Colonic mucosa (tissue), 4 donors: ENCODE results near the gene ASTL. TPM values are rescaled to one million over a fixed set of nuclear protein-coding genes. Genes with fewer than 3 reads are reported as not detected.

Experiments
- DNase-seq: peaks from one replicate; pipeline ENCODE4 v3.0.0-alpha.2; 2020
- H3K27ac ChIP-seq: fragments of 200-600 bp; one replicate; pipeline ENCODE4 v1.8.0; 2021
- H3K27me3 ChIP-seq: fragments of 200-600 bp; one replicate; pipeline ENCODE4 v1.8.0; 2021
- H3K36me3 ChIP-seq: fragments of 200-600 bp; one replicate; pipeline ENCODE4 v1.8.0; 2021
- H3K4me1 ChIP-seq: fragments of 200-600 bp; one replicate; pipeline ENCODE4 v1.8.0; 2021; ENCODE audit warnings: mild to moderate bottlenecking
- H3K4me3 ChIP-seq: fragments of 200-600 bp; one replicate; pipeline ENCODE4 v1.8.0; 2021
- H3K9ac ChIP-seq, 2 donors: one replicate each; pipeline ENCODE4 v1.7.0; 2013; ENCODE audit warnings: control low read depth in 2 of 2, low read depth in 2 of 2, low read length in 2 of 2
- H3K9me3 ChIP-seq: fragments of 200-600 bp; one replicate; pipeline ENCODE4 v1.8.0; 2021
- intact Hi-C: fragments of 100-400 bp; cut with DNase I; formaldehyde crosslinking; loops from one replicate; pipeline ENCODE4 v1.14.1; 2022
- total RNA-seq, 2 donors: library from RNA; stranded (reverse); fragmentation: NEBNext Ultra II Directional in 1 of 2; extraction: Animal tissue kit (Norgen Biotek cat#: 25700) in 1 of 2; gene quantifications; one replicate each; pipeline ENCODE4 v1.2.1, GENCODE V29; 2021
- TF ChIP-seq, protein P1 (sequence below): fragments of 200-600 bp; IDR thresholded peaks from one replicate; pipeline ENCODE4 v1.8.0; 2022; ENCODE audit warnings: antibody characterized with exemption, mild to moderate bottlenecking
- donor health status: healthy.
- donor health status: DM: no; HTN: no; CAD: no.
- donor health status: DM: no; HTN: no; CAD: no.

ASTL gene
- total RNA-seq, 2 donors from 2014 or later, result 0.82 TPM; not detected in 1

DNA sequence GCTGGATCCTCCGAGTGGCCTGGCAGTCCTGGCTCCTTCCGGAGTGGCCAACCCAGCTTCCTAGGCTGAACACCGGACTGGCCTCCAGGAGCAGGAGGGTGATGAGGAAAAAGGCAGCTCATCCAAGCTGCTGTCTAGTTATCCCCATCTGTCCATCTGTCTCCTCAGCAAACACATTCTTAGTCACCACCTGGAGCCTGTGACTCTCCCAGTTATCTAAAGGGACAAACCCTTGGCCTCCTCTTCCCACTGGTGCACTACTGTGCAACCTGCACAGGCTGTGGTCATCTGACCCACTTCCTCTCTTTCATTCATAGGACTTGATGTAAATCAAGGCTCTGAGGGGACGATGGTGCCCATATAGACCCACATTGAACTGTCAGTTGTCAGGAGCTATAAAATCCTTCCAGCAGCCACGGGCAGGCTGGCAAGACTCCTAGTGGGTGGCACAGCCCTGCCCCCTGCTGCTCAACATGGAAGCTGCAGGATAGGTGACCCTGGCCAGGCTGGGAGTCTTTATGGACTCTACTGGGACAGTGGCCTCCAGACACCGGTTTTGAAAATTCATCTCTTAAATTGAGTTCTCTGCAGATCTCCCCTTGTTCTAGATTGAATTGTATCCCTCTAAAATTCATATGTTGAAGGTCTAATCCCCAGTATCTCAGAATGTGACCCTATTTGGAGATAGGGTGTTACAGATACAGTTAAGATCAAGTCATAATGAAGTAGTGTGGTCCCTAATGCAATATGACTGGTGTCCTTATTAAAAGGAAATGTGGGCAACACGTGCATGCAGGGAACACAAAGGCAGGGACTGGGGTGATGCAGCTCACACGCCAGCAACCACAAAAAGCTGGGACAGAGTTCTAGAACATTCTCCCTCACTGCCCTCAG is 36.2 kb upstream of the ASTL start:
- Histone ChIP-seq H3K4me1 (no peaks in the 10 kb centered on the region), H3K9ac (no peak overlapping the region), H3K9me3 (no peaks in the 10 kb centered on the region), H3K36me3 (no peaks in the 10 kb centered on the region), H3K4me3 (no peak overlapping the region), H3K27me3 (no peaks in the 10 kb centered on the region), H3K27ac (no peak overlapping the region)
- TF ChIP-seq, protein P1, sequence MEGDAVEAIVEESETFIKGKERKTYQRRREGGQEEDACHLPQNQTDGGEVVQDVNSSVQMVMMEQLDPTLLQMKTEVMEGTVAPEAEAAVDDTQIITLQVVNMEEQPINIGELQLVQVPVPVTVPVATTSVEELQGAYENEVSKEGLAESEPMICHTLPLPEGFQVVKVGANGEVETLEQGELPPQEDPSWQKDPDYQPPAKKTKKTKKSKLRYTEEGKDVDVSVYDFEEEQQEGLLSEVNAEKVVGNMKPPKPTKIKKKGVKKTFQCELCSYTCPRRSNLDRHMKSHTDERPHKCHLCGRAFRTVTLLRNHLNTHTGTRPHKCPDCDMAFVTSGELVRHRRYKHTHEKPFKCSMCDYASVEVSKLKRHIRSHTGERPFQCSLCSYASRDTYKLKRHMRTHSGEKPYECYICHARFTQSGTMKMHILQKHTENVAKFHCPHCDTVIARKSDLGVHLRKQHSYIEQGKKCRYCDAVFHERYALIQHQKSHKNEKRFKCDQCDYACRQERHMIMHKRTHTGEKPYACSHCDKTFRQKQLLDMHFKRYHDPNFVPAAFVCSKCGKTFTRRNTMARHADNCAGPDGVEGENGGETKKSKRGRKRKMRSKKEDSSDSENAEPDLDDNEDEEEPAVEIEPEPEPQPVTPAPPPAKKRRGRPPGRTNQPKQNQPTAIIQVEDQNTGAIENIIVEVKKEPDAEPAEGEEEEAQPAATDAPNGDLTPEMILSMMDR, result peak; percentile 95
- peak; percentile 86 for DNase-seq
- intact Hi-C loops, result loop anchor here (10.0 kb wide), 1 partner anchor 170 kb away; no protein-coding TSS in a partner anchor

DNA sequence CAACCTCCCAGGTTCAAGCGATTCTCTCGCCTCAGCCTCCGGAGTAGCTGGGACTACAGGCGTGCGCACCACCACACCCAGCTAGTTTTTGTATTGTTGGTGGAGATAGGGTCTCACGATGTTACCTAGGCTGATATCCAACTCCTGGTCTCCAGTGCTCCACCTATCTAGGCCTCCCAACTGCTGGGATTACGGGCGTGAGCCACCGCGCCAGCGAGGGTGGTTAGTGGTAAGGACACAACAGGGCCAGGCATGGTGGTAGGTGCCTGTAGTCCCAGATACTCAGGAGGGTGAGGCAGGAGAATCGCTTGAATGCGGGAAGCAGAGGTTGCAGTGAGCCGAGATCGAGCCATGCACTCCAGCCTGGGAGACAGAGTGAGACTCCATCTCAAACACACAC is 33.5 kb upstream of the ASTL start:
- intact Hi-C loops, result loop anchor here (10.0 kb wide), 1 partner anchor 167 kb away; no protein-coding TSS in a partner anchor
- no peaks in the 10 kb centered on the region for H3K36me3 ChIP-seq
- TF ChIP-seq, protein P1, result no peak
- no peak overlapping the region for H3K4me3 ChIP-seq
- H3K4me1 ChIP-seq, result no peaks in the 10 kb centered on the region
- H3K9me3 ChIP-seq, result no peaks in the 10 kb centered on the region
- no peak overlapping the region for H3K27ac ChIP-seq
- no peak for DNase-seq
- no peaks in the 10 kb centered on the region for H3K27me3 ChIP-seq
- no peak overlapping the region for H3K9ac ChIP-seq

DNA sequence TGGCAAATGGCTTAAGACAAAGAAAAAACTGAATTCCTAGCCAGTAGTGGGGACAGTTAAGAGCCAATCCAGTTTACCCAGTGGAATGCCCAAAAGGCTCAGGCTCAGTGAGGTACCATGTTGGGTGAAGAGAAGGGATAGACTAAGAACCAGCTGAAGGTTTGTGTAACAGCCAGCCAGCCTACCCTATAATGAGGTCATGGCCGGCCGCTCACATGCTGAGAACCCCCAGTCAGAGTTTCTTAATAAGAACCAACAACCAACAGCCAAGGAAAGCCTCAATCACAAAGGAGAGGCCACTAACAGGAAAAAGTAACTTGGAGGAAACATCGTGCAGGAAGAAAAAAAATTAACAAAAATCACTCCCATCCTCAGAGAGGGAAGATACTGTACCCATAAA is 32.3 kb upstream of the ASTL start:
- intact Hi-C loops, result loop anchor here (10.0 kb wide), 1 partner anchor 166 kb away; no protein-coding TSS in a partner anchor
- Histone ChIP-seq H3K36me3 (no peaks in the 10 kb centered on the region), H3K9me3 (no peaks in the 10 kb centered on the region), H3K27ac (no peak overlapping the region), H3K4me3 (no peak overlapping the region), H3K9ac (no peak overlapping the region), H3K4me1 (no peaks in the 10 kb centered on the region), H3K27me3 (no peaks in the 10 kb centered on the region)
- TF ChIP-seq, protein P1, result no peak
- no peak for DNase-seq

DNA sequence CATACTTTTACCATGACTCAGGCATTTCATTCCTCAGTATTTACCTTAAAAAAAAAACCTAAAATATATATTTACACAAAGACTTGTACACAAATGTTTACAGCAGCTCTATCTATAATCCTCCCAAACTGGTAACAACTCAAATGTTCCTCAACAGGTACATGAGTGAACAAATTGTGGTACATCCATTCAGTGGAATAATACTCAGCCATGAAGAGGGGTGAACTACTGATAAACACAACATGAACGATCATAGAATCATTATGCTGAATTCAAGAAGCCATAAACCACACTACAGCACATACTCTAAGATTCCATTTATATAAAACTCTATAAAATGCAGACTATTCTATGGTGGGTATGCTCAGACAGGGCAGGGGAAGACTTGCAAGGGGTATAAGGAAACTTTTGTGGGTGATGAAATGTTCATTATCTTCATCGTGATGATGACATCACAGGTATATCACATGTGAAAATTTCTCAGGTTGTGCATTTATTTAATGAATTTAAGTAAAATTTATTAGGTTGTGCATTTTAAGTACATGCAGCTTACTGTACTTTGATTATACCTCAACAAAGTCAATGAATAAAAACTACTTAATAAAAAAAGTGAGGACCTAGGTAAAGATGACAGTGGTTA is 31.7 kb upstream of the ASTL start:
- DNase-seq, result no peak
- H3K9ac ChIP-seq, result no peak overlapping the region
- TF ChIP-seq, protein P1, result no peak
- H3K36me3 ChIP-seq, result no peaks in the 10 kb centered on the region
- no peaks in the 10 kb centered on the region for H3K27me3 ChIP-seq
- H3K27ac ChIP-seq, result no peak overlapping the region
- H3K9me3 ChIP-seq, result no peaks in the 10 kb centered on the region
- intact Hi-C loops, result loop anchor here (10.0 kb wide), 1 partner anchor 165 kb away; no protein-coding TSS in a partner anchor
- no peaks in the 10 kb centered on the region for H3K4me1 ChIP-seq
- no peak overlapping the region for H3K4me3 ChIP-seq

DNA sequence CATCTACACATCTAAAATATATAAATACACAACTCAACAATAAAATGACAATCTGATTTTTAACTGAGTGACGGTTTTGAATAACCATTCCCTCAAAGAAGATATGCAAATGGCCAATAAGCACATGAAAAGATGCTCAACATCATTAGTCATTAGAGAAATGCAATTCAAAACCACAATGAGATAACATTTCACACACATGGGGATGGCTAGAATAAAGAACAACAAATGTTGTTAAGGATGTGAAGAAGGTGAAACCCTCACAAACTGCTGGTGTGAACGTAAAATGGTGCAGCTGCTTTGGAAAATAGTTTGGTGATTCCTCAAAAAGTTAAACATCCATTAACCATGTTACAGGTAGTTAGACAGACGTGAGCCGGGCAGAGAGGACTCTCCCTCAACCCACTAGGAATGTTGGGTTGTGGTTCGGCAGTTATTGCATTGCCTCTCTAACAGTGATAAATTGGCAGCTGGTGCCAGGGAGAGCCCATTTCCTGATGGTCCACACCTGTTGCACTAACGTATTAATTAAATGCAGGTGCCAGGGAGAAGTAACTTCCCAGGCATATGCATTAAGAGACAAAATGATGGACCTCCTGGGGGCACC is 29.2 kb upstream of the ASTL start:
- no peaks in the 10 kb centered on the region for H3K4me1 ChIP-seq
- no peak overlapping the region for H3K9ac ChIP-seq
- TF ChIP-seq, protein P1, result no peak
- no peaks in the 10 kb centered on the region for H3K9me3 ChIP-seq
- no peaks in the 10 kb centered on the region for H3K27me3 ChIP-seq
- H3K4me3 ChIP-seq, result no peak overlapping the region
- H3K36me3 ChIP-seq, result no peaks in the 10 kb centered on the region
- intact Hi-C loops, result no loop called here
- no peak overlapping the region for H3K27ac ChIP-seq
- no peak for DNase-seq
